GM12878 (cell line): ENCODE data around the gene KLK5.

ENCODE experiments used
- ATF3 ChIP-seq: IDR thresholded peaks from 2 replicates; pipeline ENCODE4 v1.6.1; 2011; ENCODE audit warnings: low read depth, mild to moderate bottlenecking, low read length, moderate library complexity, borderline replicate concordance; ENCODE audit errors: extremely low read depth
- CHD1 ChIP-seq: IDR thresholded peaks from 2 replicates; pipeline ENCODE4 v1.6.1; 2012; ENCODE audit warnings: low read depth, low read length, improper control_type of control experiment
- CTCF ChIP-seq, 3 experiments: IDR thresholded peaks in 2 of 3; conservative IDR thresholded peaks in 1 of 3; 2 replicates each; pipeline ENCODE4 v1.5.1; 2011; ENCODE audit warnings: low read depth in 3 of 3, low read length in 3 of 3, mild to moderate bottlenecking in 3 of 3, control low read depth in 2 of 3, moderate library complexity in 2 of 3, inconsistent platforms in 1 of 3, mixed read lengths in 1 of 3; ENCODE audit not compliant: control insufficient read depth in 2 of 3, insufficient read depth in 1 of 3; ENCODE audit errors: extremely low read depth in 1 of 3
- ESRRA ChIP-seq: IDR thresholded peaks from 2 replicates; pipeline ENCODE4 v1.6.1; 2012; ENCODE audit warnings: mild to moderate bottlenecking, low read length, improper control_type of control experiment
- ETV6 ChIP-seq, 2 experiments: fragments of 450-650 bp in 1 of 2; IDR thresholded peaks in 1 of 2; conservative IDR thresholded peaks in 1 of 2; 2 replicates each; pipeline ENCODE4 v1.6.1; 2014; ENCODE audit warnings: antibody characterized with exemption in 1 of 2, borderline replicate concordance in 1 of 2, low read depth in 1 of 2, mild to moderate bottlenecking in 1 of 2, moderate library complexity in 1 of 2
- EZH2 ChIP-seq: IDR thresholded peaks from 2 replicates; pipeline ENCODE4 v1.6.1; 2012; ENCODE audit warnings: low read depth, mild to moderate bottlenecking, control low read depth, inconsistent platforms, low read length, borderline replicate concordance; ENCODE audit not compliant: control insufficient read depth
- HDAC2 ChIP-seq: fragments of 200-600 bp; sonication (generic); IDR thresholded peaks from 2 replicates; pipeline ENCODE4 v1.6.1; 2017
- NFYB ChIP-seq: IDR thresholded peaks from 2 replicates; pipeline ENCODE4 v1.6.1; 2011; ENCODE audit warnings: low read depth, mild to moderate bottlenecking, low read length, improper control_type of control experiment, moderate library complexity; ENCODE audit not compliant: insufficient read depth
- POLR2AphosphoS2 ChIP-seq: IDR thresholded peaks from 2 replicates; pipeline ENCODE4 v1.6.1; 2011; ENCODE audit warnings: low read depth, mild to moderate bottlenecking, low read length, improper control_type of control experiment, moderate library complexity
- REST ChIP-seq: IDR thresholded peaks from 2 replicates; pipeline ENCODE4 v1.6.1; 2012; ENCODE audit warnings: mild to moderate bottlenecking, low read depth, low read length
- SP1 ChIP-seq: IDR thresholded peaks from one replicate; pipeline ENCODE4 v1.6.1; 2011; ENCODE audit warnings: low read depth, low read length
- SPI1 ChIP-seq: IDR thresholded peaks from 2 replicates; pipeline ENCODE4 v1.6.1; 2011; ENCODE audit warnings: low read depth, mild to moderate bottlenecking, low read length, moderate library complexity, borderline replicate concordance; ENCODE audit not compliant: insufficient read depth
- TAF1 ChIP-seq: IDR thresholded peaks from 2 replicates; pipeline ENCODE4 v1.6.1; 2011; ENCODE audit warnings: mild to moderate bottlenecking, low read depth, low read length, borderline replicate concordance
- YY1 ChIP-seq: IDR thresholded peaks from 2 replicates; pipeline ENCODE4 v1.6.1; 2011; ENCODE audit warnings: low read depth, mild to moderate bottlenecking, low read length

- no peak for TF ChIP-seq HDAC2
- no peak for TF ChIP-seq CTCF (IDR thresholded peaks at IDR 0.05 in 2 of 3, conservative IDR thresholded peaks at IDR 0.05 in 1 of 3; ENCODE audit: control insufficient read depth in 2 of 3, extremely low read depth in 1 of 3, insufficient read depth in 1 of 3, low read depth in 3 of 3, low read length in 3 of 3)
- no peak for TF ChIP-seq EZH2
- TF ChIP-seq NFYB, result no peak
- no peak for TF ChIP-seq SP1
- no peak for TF ChIP-seq CHD1
- no peak for TF ChIP-seq POLR2AphosphoS2
- no peak for TF ChIP-seq ATF3
- TF ChIP-seq ESRRA, result no peak
- TF ChIP-seq SPI1, result no peak
- TF ChIP-seq TAF1, result no peak
- no peak for TF ChIP-seq REST
- TF ChIP-seq YY1, result no peak
- no peak for TF ChIP-seq ETV6 (conservative IDR thresholded peaks at IDR 0.05 in 1 of 2, IDR thresholded peaks at IDR 0.05 in 1 of 2; ENCODE audit: borderline replicate concordance in 1 of 2, low read depth in 1 of 2)
These were observed 53.3 kb downstream of the KLK5 start for GRCh38 chr19:50899569-50899968.
